HG03060 (cell line): Measurements from ENCODE around the gene HOXB1.
A peak's percentile ranks its signal among the peaks of the same experiment; 100 is the strongest.
"Not testable (repeated sequence)": the region's sequence is repeated elsewhere in the genome, so short reads cannot be mapped to it uniquely, and the experiment has no call there.

Source experiments
- ATAC-seq: cut with Tn5 transposase; IDR thresholded peaks from one replicate; pipeline ENCODE4 v1.9.1; 2021; ENCODE audit warnings: low read depth, moderate number of reproducible peaks; ENCODE audit not compliant: unreplicated experiment

HOXB1 gene

GRCh38 chr17:48523010-48523409 lies 7.8 kb downstream of the HOXB1 start:
- ATAC-seq: no peak

GRCh38 chr17:48522031-48522653 lies 8.7 kb downstream of the HOXB1 start:
- no peak for ATAC-seq

GRCh38 chr17:48520631-48521079 lies 10.2 kb downstream of the HOXB1 start:
- no peak for ATAC-seq

GRCh38 chr17:48519427-48519826 lies 11.4 kb downstream of the HOXB1 start:
- ATAC-seq: no peak

- ATAC-seq: no peak
These were observed 13.3 kb downstream of the HOXB1 start for GRCh38 chr17:48517478-48517877.

- no peak for ATAC-seq
These were observed 14.6 kb downstream of the HOXB1 start for GRCh38 chr17:48515925-48516900.

GRCh38 chr17:48514477-48514876 lies 16.3 kb downstream of the HOXB1 start:
- no peak for ATAC-seq

- ATAC-seq: no peak
These were observed 16.9 kb downstream of the HOXB1 start for GRCh38 chr17:48513666-48514455.

- no peak for ATAC-seq
These were observed 17.7 kb downstream of the HOXB1 start for GRCh38 chr17:48513097-48513496.

GRCh38 chr17:48510761-48511604 lies 19.8 kb downstream of the HOXB1 start:
- peak; percentile 47 for ATAC-seq

- no peak for ATAC-seq
These were observed 20.4 kb downstream of the HOXB1 start for GRCh38 chr17:48510381-48510760.

- not testable (repeated sequence) for ATAC-seq
These were observed 21.1 kb downstream of the HOXB1 start for GRCh38 chr17:48509708-48510107.

GRCh38 chr17:48506246-48506645 lies 24.6 kb downstream of the HOXB1 start:
- no peak for ATAC-seq

GRCh38 chr17:48505788-48506187 lies 25.0 kb downstream of the HOXB1 start:
- peak; percentile 67 for ATAC-seq

GRCh38 chr17:48504953-48505352 lies 25.9 kb downstream of the HOXB1 start:
- ATAC-seq: no peak

GRCh38 chr17:48503747-48504146 lies 27.1 kb downstream of the HOXB1 start:
- ATAC-seq: no peak

- ATAC-seq: no peak
These were observed 27.9 kb downstream of the HOXB1 start for GRCh38 chr17:48502901-48503300.

GRCh38 chr17:48502312-48502711 lies 28.5 kb downstream of the HOXB1 start:
- ATAC-seq: no peak

- no peak for ATAC-seq
These were observed 30.1 kb downstream of the HOXB1 start for GRCh38 chr17:48500435-48501426.
